ENCODE measurements around the gene GVQW3. TPM values are rescaled to one million over a fixed set of nuclear protein-coding genes. Genes with fewer than 3 reads are reported as not detected.

The GVQW3 gene
- total RNA-seq (ENCODE audit: unreplicated experiment): 6.1 TPM
- long read RNA-seq: 0 reads

DNA sequence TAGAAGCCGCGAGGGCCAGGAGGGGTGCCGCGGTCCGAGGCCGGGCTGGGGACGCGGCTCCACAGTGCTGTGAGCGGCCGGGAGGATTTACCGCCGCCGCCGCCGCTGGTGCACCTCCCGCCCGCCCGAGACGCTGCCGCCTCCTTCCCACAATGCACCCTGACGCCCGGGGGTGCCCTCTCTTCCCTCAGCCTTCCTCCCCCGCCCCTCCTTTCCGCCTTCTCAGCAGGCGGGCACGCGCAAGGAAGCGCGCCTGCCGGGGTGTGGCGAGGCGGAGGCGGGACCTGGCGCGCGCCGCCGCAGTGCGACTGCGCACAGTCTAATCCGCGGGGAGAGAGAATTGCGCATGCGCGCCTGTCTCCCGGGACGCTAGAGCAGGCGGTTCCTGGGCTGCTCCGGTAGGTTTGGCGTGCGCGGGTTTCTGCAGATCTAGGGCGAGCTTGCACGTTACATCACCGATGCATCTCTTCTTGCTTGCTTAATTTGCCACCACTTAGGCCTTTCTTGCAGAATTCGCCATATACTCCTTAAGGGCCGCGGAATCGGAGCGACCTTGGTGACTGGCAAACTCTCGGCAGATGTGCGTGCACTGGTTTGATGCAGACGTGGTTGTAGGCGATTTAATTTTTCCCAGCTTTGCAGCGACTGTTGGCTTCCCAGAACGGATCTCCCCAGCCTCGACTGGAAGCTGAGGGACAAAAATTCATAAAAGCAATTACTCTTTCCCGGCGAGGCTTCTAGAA is at the start of gene GVQW3, which contains the start of gene THAP12:
Gene GVQW3, plus strand, starts transcription at position 347 of the 743 bp plus-strand sequence. CDS start 506 bp downstream, outside the sequence.
Gene THAP12, minus strand, starts transcription at position 156 of the 743 bp plus-strand sequence. CDS start 296 bp downstream, outside the sequence.
- H3K27me3 Mint-ChIP-seq (ENCODE audit: unreplicated experiment): peaks cover 9% of the 10 kb centered on the region
- peak within 1 kb of the TSS; percentile 99 for H3K4me3 Mint-ChIP-seq (ENCODE audit: unreplicated experiment)
- DNase-seq (ENCODE audit: low spot score): peak; percentile 98
- H3K27ac Mint-ChIP-seq (ENCODE audit: unreplicated experiment): peak within 1 kb of the TSS; percentile 91
- H3K9me3 Mint-ChIP-seq (ENCODE audit: unreplicated experiment): no peaks in the 10 kb centered on the region
- TF ChIP-seq, protein P1, sequence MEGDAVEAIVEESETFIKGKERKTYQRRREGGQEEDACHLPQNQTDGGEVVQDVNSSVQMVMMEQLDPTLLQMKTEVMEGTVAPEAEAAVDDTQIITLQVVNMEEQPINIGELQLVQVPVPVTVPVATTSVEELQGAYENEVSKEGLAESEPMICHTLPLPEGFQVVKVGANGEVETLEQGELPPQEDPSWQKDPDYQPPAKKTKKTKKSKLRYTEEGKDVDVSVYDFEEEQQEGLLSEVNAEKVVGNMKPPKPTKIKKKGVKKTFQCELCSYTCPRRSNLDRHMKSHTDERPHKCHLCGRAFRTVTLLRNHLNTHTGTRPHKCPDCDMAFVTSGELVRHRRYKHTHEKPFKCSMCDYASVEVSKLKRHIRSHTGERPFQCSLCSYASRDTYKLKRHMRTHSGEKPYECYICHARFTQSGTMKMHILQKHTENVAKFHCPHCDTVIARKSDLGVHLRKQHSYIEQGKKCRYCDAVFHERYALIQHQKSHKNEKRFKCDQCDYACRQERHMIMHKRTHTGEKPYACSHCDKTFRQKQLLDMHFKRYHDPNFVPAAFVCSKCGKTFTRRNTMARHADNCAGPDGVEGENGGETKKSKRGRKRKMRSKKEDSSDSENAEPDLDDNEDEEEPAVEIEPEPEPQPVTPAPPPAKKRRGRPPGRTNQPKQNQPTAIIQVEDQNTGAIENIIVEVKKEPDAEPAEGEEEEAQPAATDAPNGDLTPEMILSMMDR (IDR thresholded peaks at IDR 0.05; ENCODE audit: unreplicated experiment): no peak
- peaks cover 19% of the 10 kb centered on the region for H3K4me1 Mint-ChIP-seq (ENCODE audit: unreplicated experiment)
- peaks cover 8% of the 10 kb centered on the region for H3K36me3 Mint-ChIP-seq (ENCODE audit: low read depth, unreplicated experiment)

DNA sequence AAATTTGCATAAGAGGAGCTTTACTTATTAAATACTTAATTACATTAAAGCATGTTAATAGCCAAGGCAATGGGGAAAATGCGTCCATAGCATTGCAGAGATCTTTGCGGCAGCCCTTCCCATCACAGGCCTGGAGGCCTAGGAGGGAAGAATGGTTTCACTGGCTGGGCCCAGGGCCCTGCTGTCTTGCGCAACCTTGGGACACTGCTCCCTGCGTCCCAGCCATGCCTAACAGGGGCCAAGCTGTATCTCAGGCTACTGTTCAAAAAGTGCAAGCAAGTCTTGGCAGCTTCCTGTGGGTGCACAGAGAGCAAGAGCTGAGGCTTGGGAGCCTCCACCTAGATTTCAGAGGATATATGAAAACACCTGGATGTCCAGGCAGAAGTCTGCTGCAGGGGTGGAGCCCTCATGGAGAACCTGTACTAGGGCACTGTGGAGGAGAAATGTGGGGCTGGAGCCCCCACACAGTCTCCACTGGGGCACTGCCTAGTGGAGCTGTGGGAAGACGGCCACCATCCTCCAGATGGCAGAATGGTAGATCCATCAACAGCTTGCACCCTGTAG is 46.2 kb upstream of the GVQW3 start:
- no peak for DNase-seq (ENCODE audit: low spot score)
- TF ChIP-seq, protein P1 (IDR thresholded peaks at IDR 0.05; ENCODE audit: unreplicated experiment): no peak
- H3K27me3 Mint-ChIP-seq (ENCODE audit: unreplicated experiment): peaks cover 12% of the 10 kb centered on the region
- peaks cover 11% of the 10 kb centered on the region for H3K4me1 Mint-ChIP-seq (ENCODE audit: unreplicated experiment)
- peaks cover 24% of the 10 kb centered on the region for H3K36me3 Mint-ChIP-seq (ENCODE audit: low read depth, unreplicated experiment)
- H3K4me3 Mint-ChIP-seq (ENCODE audit: unreplicated experiment): no peak overlapping the region
- peaks cover 18% of the 10 kb centered on the region for H3K9me3 Mint-ChIP-seq (ENCODE audit: unreplicated experiment)
- H3K27ac Mint-ChIP-seq (ENCODE audit: unreplicated experiment): no peak overlapping the region

DNA sequence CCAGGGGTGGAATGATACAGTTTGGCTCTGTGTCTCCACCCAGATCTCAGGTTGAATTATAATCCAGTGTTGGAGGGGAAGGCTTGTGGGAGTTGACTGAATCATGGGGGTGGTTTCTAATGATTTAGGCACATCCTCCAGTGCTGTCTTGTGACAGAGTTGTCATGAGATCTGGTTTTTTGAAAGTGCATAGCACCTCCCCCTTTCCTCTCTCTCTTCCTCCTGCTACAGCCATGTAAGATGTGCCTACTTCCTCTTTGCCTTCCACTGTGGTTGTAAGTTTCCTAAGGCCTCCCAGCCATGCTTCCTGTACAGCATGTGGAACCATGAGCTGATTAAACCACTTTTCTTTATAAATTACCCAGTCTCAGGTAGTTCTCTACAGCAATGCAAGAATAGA is 45.3 kb upstream of the GVQW3 start:
- TF ChIP-seq, protein P1 (IDR thresholded peaks at IDR 0.05; ENCODE audit: unreplicated experiment): no peak
- H3K4me1 Mint-ChIP-seq (ENCODE audit: unreplicated experiment): peaks cover 11% of the 10 kb centered on the region

DNA sequence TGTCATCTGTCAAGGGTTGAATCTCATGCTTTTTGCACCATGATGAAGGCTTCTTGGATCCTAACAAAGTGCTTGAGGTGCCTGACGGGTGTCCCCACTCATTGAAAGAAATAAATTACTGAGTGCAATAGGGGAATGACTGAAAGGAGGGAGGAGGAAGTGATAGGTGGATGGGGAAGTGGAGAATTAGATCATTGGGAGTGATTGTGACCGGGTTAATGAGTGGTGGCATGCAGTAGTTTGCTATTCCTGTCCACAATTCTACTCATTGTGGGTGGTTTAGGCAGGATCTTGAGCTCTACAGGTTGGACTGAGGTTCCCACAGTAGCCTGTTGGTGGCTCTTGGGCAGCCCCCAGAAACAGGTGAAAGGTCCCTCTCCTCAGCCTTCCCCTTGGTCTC is 44.5 kb upstream of the GVQW3 start:
- Mint-ChIP-seq H3K27ac (ENCODE audit: unreplicated experiment) (peak overlapping the region; percentile 49), H3K36me3 (ENCODE audit: low read depth, unreplicated experiment) (peaks cover 24% of the 10 kb centered on the region), H3K4me1 (ENCODE audit: unreplicated experiment) (peaks cover 11% of the 10 kb centered on the region), H3K4me3 (ENCODE audit: unreplicated experiment) (peak overlapping the region; percentile 38), H3K27me3 (ENCODE audit: unreplicated experiment) (peaks cover 10% of the 10 kb centered on the region), H3K9me3 (ENCODE audit: unreplicated experiment) (peaks cover 18% of the 10 kb centered on the region)
- DNase-seq (ENCODE audit: low spot score): no peak
- TF ChIP-seq, protein P1 (IDR thresholded peaks at IDR 0.05; ENCODE audit: unreplicated experiment): no peak

More for the DNA sequence above, 45.3 kb upstream of the GVQW3 start:
- peak overlapping the region; percentile 49 for H3K27ac Mint-ChIP-seq (ENCODE audit: unreplicated experiment)
- H3K27me3 Mint-ChIP-seq (ENCODE audit: unreplicated experiment): peaks cover 11% of the 10 kb centered on the region
- no peak for DNase-seq (ENCODE audit: low spot score)
- H3K9me3 Mint-ChIP-seq (ENCODE audit: unreplicated experiment): peaks cover 18% of the 10 kb centered on the region
- peaks cover 24% of the 10 kb centered on the region for H3K36me3 Mint-ChIP-seq (ENCODE audit: low read depth, unreplicated experiment)
- H3K4me3 Mint-ChIP-seq (ENCODE audit: unreplicated experiment): peak overlapping the region; percentile 38

DNA sequence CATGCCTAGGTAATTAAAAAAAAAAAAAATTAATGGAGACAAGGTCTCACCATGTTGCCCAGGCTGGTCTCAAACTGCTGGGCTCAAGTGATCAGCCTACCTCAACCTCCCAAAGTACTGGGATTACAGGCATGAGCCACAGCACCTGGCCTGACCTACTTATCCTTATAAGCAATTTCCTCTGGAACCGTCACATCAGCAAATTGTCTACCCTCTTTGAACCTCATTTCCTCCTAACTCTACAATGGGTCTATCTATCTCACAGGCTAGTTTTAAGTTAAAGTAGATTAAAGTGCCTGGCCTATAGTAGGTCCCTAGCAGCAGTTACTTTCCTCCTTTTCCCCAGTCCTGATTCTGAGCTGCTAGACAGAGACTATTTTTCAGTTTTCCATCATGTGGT is 43.7 kb upstream of the GVQW3 start:
- Mint-ChIP-seq H3K36me3 (ENCODE audit: low read depth, unreplicated experiment) (peaks cover 24% of the 10 kb centered on the region), H3K9me3 (ENCODE audit: unreplicated experiment) (peaks cover 18% of the 10 kb centered on the region), H3K4me1 (ENCODE audit: unreplicated experiment) (peaks cover 11% of the 10 kb centered on the region), H3K27ac (ENCODE audit: unreplicated experiment) (no peak overlapping the region), H3K27me3 (ENCODE audit: unreplicated experiment) (peaks cover 10% of the 10 kb centered on the region), H3K4me3 (ENCODE audit: unreplicated experiment) (no peak overlapping the region)
- TF ChIP-seq, protein P1 (IDR thresholded peaks at IDR 0.05; ENCODE audit: unreplicated experiment): no peak
- no peak for DNase-seq (ENCODE audit: low spot score)

Measured in endothelial cell (in vitro differentiated cells).